Measurements from ENCODE around the gene BTBD18.

The BTBD18 gene, protein sequence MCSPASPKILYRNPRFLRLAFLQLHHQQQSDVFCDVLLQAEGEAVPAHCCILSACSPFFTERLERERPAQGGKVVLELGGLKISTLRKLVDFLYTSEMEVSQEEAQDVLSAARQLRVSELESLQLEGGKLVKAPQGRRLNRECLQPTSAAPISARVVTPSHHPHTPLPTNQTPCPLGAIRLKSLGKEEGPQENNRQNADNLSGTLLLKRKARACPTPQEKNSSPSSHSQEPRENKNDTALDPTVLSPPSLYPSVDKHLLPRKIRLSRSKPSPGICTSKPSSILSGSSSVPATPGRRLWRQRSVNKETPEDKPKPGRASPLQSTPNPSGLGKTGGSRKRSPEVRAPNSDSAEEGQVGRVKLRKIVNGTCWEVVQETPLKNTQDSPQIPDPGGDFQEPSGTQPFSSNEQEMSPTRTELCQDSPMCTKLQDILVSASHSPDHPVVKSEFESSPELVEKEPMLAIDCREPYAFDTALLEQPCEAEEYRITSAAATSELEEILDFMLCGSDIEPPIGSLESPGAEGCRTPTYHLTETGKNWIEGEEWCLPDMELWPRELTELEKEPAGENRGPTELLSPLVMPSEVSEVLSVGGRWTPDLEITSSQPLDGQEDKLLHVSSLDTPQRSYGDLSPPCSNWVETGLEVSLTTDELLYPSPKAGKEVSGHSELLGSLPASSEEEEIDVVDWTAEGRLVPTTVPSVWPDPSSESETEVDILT

DNA sequence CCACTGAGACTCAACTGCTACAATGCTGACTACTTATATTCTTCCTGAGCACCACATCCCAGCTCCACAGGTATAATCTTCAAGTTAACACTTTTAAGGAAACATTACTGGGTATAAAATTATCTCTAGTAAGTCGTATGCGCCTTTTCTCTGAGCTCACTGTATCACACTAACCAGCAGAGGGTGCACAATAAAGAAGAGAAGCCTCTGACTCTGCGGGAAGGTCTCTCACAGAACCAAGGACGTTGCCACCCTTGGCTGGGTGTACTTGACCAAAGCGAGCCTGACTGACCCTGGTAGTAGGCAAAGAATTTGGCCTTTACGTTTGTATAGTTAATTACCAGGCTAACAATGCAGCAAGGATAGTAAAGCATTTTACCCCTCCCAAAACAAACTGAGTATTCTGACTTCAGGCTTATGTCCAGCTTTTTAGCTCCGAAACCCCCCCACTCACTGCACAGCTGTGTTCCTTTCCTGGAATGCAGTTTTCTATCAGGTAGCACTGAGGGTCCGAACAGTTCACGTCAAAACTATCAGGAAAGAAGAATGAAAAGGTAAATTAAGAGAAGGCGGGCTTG lies at the start of gene BTBD18:
TSS of gene BTBD18 (minus strand) at position 144 of the 578 bp plus-strand sequence. CDS start 631 bp downstream, outside the sequence.
- CTCF ChIA-PET = interaction anchor here (0.5 to 13.5 kb wide), 12 partner anchors 10 to 825 kb away, joined by 3 to 142 read pairs (median 4); partner anchors contain the start of genes CTNND1 and SELENOH
- POLR2A ChIA-PET = interaction anchor here (0.5 to 1.4 kb wide), 4 partner anchors 9 to 334 kb away, joined by 3 to 6 read pairs (median 4); partner anchors contain the start of genes CTNND1 and SELENOH
- TF ChIP-seq, protein P1, sequence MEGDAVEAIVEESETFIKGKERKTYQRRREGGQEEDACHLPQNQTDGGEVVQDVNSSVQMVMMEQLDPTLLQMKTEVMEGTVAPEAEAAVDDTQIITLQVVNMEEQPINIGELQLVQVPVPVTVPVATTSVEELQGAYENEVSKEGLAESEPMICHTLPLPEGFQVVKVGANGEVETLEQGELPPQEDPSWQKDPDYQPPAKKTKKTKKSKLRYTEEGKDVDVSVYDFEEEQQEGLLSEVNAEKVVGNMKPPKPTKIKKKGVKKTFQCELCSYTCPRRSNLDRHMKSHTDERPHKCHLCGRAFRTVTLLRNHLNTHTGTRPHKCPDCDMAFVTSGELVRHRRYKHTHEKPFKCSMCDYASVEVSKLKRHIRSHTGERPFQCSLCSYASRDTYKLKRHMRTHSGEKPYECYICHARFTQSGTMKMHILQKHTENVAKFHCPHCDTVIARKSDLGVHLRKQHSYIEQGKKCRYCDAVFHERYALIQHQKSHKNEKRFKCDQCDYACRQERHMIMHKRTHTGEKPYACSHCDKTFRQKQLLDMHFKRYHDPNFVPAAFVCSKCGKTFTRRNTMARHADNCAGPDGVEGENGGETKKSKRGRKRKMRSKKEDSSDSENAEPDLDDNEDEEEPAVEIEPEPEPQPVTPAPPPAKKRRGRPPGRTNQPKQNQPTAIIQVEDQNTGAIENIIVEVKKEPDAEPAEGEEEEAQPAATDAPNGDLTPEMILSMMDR (IDR thresholded peaks at IDR 0.05; ENCODE audit: control extremely low read depth, extremely low read depth, low read depth, missing control alignments) = peak; percentile 34
- peak; percentile 51 for DNase-seq (ENCODE audit: extremely low spot score)

DNA sequence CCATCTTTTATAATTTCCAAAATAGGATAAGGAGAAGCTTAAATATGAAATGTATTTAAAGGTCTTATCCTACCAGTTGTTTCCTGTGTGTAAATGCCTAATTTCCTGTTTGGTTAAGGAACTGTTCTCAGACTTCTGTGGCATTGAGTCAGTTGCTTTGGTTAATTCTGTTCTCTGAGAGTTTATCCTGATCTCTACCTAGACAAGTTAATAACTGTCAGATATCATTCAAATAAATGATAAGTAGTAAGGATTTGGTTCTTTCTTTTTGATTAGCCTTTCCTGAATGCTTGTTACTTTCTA lies 49.5 kb upstream of the BTBD18 start:
- DNase-seq (ENCODE audit: extremely low spot score) = no peak
- ChIA-PET POLR2A (interaction anchor here (0.6 to 1.4 kb wide), 3 partner anchors 17 to 126 kb away, joined by 4 to 5 read pairs (median 4); partner anchors contain the start of gene SELENOH), CTCF (interaction anchor here (0.8 to 6.5 kb wide), 48 partner anchors 9 to 763 kb away, joined by 3 to 142 read pairs (median 7); partner anchors contain the start of genes BTBD18, CTNND1, MED19 and SELENOH)
- TF ChIP-seq, protein P1 (IDR thresholded peaks at IDR 0.05; ENCODE audit: control extremely low read depth, extremely low read depth, low read depth, missing control alignments) = no peak

DNA sequence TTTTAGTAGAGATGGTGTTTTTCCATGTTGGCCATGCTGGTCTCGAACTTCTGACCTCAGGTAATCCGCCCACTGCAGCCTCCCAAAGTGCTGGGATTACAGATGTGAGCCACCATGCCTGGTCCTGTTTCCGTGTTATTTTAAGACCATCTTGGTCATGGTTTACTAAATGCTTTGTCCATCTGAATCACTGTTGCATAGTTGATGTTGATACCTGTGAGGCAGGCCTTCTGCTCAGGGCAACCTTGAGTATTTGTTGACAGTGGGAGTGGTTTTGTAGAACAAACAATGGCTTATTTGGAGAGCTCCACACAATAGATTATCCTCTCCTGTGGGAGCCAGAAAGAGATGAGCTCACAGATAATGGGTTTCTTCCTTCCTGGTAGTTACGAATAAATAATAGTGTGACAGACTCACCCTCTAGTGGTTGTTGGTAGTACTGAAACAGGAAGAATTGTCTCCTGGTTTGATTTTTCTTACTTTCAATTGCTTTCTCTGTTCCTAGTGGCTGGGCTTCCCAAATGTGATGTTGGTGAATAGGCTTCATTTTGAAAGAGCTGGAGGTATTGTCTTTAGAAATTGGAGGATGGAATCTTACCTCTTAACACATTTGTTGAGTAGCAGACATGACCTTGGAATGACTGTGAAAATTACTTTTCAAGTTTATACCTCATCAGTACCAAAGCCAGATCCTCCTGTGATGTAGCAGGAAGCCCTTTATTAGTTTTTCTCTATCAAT lies 49.0 kb upstream of the BTBD18 start:
- TF ChIP-seq, protein P1 (IDR thresholded peaks at IDR 0.05; ENCODE audit: control extremely low read depth, extremely low read depth, low read depth, missing control alignments) = peak; percentile 67
- ChIA-PET CTCF (interaction anchor here (0.6 to 6.5 kb wide), 60 partner anchors 8 to 763 kb away, joined by 3 to 142 read pairs (median 6); partner anchors contain the start of genes BTBD18, CTNND1, MED19 and RTN4RL2), POLR2A (interaction anchor here (0.6 to 1.4 kb wide), 5 partner anchors 14 to 125 kb away, joined by 3 to 5 read pairs (median 4); partner anchors contain the start of gene SELENOH)
- peak; percentile 71 for DNase-seq (ENCODE audit: extremely low spot score)

DNA sequence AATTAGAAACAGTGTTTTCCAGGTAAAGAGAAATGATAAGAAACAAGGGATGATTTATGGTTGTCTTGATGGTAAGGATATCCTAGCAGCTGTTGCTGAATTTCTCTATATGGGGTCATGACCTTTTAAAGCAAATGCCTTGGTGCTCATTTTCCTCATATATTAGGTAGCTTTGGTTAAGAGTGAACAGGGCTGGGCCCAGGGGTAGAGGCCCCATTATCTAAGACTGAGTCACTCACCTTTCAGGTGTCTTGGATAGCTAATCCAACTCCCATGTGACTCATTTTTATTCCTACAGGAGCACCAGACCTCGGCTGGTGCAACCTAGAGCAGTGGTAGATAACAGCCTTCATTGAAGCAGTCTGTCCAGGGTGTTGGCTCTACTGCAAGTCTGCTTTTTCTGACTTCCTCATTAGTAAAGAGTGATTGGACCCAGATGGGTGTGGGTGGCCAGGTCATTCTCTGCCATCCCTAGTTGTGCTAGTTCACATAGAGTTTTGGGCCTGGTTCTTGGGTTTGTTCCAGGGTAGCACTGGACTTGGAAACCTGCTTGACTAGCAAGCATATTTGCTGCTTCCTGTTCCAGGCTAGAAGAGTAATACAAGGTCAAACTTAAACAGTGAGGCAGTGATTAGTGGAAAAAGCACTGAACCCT lies 47.4 kb upstream of the BTBD18 start:
- POLR2A ChIA-PET = no interaction called here
- no peak for DNase-seq (ENCODE audit: extremely low spot score)
- CTCF ChIA-PET = interaction anchor here (0.9 to 6.5 kb wide), 9 partner anchors 12 to 159 kb away, joined by 3 to 142 read pairs (median 12); partner anchors contain the start of genes BTBD18, CTNND1 and SELENOH
- TF ChIP-seq, protein P1 (IDR thresholded peaks at IDR 0.05; ENCODE audit: control extremely low read depth, extremely low read depth, low read depth, missing control alignments) = no peak

DNA sequence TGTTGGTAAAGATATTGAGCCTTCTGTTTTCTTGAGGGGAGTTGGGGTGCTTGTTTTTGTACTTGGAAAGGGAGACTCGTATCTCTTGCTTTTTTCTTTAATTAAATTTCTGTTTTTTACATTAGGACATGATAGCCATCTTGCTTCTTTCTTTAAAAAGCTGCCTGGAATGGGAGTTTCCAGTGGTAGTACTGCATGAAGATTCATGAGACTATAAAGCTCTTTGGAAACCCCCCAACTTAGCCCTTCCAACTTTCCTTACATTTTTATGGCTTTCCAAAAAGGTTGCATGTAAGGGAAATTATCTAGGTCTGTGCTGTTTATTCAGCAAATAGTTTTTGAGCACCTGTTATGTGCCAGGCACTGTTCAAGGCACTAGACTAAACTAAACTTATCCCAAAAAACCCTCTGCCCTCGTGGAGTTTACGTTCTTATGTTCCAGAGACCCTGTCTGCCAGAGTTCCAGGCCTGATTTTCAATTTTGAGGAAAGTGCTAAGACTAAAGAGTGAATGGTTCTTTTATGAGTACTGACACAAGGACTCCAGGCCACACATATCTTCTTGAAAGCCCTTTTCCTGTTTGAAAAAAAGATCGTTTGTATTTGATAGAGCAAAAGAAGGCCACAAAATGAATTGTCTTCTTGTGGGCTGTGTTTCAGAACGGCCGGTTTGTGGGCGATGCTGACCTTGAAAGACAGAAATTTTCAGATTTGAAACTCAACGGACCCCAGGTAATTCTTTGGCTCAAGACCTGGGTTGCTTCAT lies 41.9 kb upstream of the BTBD18 start:
- POLR2A ChIA-PET = no interaction called here
- DNase-seq (ENCODE audit: extremely low spot score) = no peak
- TF ChIP-seq, protein P1 (IDR thresholded peaks at IDR 0.05; ENCODE audit: control extremely low read depth, extremely low read depth, low read depth, missing control alignments) = no peak
- CTCF ChIA-PET = interaction anchor here (1.2 to 2.0 kb wide), 4 partner anchors 13 to 131 kb away, joined by 3 to 5 read pairs (median 4); partner anchors contain the start of genes BTBD18 and CTNND1
